HepG2 (cell line): Measurements from ENCODE around the gene KRT40.

Source experiments
- ELF1 ChIP-seq: sonication (generic); formaldehyde crosslinking; IDR thresholded peaks from 2 replicates; pipeline ENCODE4 v1.4.0; 2020; ENCODE audit warnings: missing genetic modification reagents
- HOXA9 ChIP-seq: sonication (generic); formaldehyde crosslinking; IDR thresholded peaks from 2 replicates; pipeline ENCODE4 v1.8.1; 2022; ENCODE audit warnings: missing genetic modification reagents, mild to moderate bottlenecking, moderate library complexity, borderline replicate concordance
- KDM4B ChIP-seq: sonication (generic); formaldehyde crosslinking; IDR thresholded peaks from 2 replicates; pipeline ENCODE4 v1.4.0; 2020; ENCODE audit warnings: missing genetic modification reagents
- NFATC3 ChIP-seq: sonication (generic); formaldehyde crosslinking; IDR thresholded peaks from 2 replicates; pipeline ENCODE4 v1.5.1; 2020; ENCODE audit warnings: mild to moderate bottlenecking, missing genetic modification reagents
- RFX5 ChIP-seq: IDR thresholded peaks from 2 replicates; pipeline ENCODE4 v1.6.1; 2011; ENCODE audit warnings: low read depth, low read length, improper control_type of control experiment
- SOX6 ChIP-seq, 2 experiments: fragments of 450-650 bp in 1 of 2; sonication (generic) in 1 of 2; formaldehyde crosslinking in 1 of 2; IDR thresholded peaks; 2 replicates each; pipeline versions ENCODE4 v1.4.0 to v1.6.1; 2017 to 2020; ENCODE audit warnings: antibody characterized with exemption in 1 of 2, mild to moderate bottlenecking in 1 of 2, missing genetic modification reagents in 1 of 2
- TEAD3 ChIP-seq: optimal IDR thresholded peaks from 2 replicates; pipeline ENCODE3; 2016; ENCODE audit warnings: borderline replicate concordance
- TF ChIP-seq, protein P1 (sequence below): sonication (generic); formaldehyde crosslinking; IDR thresholded peaks from 2 replicates; pipeline ENCODE4 v1.8.1; 2023; ENCODE audit warnings: missing genetic modification reagents, inconsistent platforms, borderline replicate concordance
- TF ChIP-seq, protein P2 (sequence below): IDR thresholded peaks from 2 replicates; pipeline ENCODE4 v1.6.1; 2016; ENCODE audit warnings: low read depth
- TF ChIP-seq, protein P3 (sequence below): IDR thresholded peaks from 2 replicates; pipeline ENCODE4 v1.6.1; 2012; ENCODE audit warnings: low read length, improper control_type of control experiment
- TF ChIP-seq, protein P4 (sequence below): sonication (generic); formaldehyde crosslinking; IDR thresholded peaks from 2 replicates; pipeline ENCODE4 v1.4.0; 2020; ENCODE audit warnings: mild to moderate bottlenecking, missing genetic modification reagents

DNA sequence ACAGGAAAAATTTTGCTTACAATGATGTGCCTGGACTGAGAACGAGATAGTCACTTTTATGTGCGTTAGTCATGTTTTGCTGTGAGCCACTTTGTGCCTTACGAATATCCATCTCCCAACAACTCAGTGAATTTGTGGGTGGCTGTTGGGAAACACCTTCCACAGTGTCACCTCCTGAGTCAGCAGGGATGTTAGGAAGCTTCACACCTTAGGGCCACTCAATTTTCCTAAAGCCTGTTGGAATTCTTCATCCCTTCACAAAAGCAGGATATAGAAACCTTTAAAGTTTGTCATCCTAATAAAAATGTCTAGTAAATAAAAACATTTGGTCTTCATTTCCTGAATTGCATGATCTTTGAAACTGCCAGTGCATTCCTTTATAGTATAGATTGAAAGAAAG lies 29.1 kb upstream of the KRT40 start:
- TF ChIP-seq RFX5 (no peak), NFATC3 (no peak), SOX6 (IDR thresholded peaks at IDR 0.05) (no peak), SOX6 (CRISPR knock-in tag; IDR thresholded peaks at IDR 0.05) (no peak), HOXA9 (no peak), TEAD3 (CRISPR knock-in tag) (no peak), KDM4B (CRISPR knock-in tag) (no peak), ELF1 (CRISPR knock-in tag) (no peak)
- TF ChIP-seq, protein P1, sequence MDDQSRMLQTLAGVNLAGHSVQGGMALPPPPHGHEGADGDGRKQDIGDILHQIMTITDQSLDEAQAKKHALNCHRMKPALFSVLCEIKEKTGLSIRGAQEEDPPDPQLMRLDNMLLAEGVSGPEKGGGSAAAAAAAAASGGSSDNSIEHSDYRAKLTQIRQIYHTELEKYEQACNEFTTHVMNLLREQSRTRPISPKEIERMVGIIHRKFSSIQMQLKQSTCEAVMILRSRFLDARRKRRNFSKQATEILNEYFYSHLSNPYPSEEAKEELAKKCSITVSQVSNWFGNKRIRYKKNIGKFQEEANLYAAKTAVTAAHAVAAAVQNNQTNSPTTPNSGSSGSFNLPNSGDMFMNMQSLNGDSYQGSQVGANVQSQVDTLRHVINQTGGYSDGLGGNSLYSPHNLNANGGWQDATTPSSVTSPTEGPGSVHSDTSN (CRISPR knock-in tag) = no peak
- TF ChIP-seq, protein P2, sequence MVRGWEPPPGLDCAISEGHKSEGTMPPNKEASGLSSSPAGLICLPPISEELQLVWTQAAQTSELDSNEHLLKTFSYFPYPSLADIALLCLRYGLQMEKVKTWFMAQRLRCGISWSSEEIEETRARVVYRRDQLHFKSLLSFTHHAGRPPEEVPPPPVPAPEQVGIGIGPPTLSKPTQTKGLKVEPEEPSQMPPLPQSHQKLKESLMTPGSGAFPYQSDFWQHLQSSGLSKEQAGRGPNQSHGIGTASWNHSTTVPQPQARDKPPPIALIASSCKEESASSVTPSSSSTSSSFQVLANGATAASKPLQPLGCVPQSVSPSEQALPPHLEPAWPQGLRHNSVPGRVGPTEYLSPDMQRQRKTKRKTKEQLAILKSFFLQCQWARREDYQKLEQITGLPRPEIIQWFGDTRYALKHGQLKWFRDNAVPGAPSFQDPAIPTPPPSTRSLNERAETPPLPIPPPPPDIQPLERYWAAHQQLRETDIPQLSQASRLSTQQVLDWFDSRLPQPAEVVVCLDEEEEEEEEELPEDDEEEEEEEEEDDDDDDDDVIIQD = no peak
- TF ChIP-seq, protein P3, sequence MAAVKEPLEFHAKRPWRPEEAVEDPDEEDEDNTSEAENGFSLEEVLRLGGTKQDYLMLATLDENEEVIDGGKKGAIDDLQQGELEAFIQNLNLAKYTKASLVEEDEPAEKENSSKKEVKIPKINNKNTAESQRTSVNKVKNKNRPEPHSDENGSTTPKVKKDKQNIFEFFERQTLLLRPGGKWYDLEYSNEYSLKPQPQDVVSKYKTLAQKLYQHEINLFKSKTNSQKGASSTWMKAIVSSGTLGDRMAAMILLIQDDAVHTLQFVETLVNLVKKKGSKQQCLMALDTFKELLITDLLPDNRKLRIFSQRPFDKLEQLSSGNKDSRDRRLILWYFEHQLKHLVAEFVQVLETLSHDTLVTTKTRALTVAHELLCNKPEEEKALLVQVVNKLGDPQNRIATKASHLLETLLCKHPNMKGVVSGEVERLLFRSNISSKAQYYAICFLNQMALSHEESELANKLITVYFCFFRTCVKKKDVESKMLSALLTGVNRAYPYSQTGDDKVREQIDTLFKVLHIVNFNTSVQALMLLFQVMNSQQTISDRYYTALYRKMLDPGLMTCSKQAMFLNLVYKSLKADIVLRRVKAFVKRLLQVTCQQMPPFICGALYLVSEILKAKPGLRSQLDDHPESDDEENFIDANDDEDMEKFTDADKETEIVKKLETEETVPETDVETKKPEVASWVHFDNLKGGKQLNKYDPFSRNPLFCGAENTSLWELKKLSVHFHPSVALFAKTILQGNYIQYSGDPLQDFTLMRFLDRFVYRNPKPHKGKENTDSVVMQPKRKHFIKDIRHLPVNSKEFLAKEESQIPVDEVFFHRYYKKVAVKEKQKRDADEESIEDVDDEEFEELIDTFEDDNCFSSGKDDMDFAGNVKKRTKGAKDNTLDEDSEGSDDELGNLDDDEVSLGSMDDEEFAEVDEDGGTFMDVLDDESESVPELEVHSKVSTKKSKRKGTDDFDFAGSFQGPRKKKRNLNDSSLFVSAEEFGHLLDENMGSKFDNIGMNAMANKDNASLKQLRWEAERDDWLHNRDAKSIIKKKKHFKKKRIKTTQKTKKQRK = no peak
- TF ChIP-seq, protein P4, sequence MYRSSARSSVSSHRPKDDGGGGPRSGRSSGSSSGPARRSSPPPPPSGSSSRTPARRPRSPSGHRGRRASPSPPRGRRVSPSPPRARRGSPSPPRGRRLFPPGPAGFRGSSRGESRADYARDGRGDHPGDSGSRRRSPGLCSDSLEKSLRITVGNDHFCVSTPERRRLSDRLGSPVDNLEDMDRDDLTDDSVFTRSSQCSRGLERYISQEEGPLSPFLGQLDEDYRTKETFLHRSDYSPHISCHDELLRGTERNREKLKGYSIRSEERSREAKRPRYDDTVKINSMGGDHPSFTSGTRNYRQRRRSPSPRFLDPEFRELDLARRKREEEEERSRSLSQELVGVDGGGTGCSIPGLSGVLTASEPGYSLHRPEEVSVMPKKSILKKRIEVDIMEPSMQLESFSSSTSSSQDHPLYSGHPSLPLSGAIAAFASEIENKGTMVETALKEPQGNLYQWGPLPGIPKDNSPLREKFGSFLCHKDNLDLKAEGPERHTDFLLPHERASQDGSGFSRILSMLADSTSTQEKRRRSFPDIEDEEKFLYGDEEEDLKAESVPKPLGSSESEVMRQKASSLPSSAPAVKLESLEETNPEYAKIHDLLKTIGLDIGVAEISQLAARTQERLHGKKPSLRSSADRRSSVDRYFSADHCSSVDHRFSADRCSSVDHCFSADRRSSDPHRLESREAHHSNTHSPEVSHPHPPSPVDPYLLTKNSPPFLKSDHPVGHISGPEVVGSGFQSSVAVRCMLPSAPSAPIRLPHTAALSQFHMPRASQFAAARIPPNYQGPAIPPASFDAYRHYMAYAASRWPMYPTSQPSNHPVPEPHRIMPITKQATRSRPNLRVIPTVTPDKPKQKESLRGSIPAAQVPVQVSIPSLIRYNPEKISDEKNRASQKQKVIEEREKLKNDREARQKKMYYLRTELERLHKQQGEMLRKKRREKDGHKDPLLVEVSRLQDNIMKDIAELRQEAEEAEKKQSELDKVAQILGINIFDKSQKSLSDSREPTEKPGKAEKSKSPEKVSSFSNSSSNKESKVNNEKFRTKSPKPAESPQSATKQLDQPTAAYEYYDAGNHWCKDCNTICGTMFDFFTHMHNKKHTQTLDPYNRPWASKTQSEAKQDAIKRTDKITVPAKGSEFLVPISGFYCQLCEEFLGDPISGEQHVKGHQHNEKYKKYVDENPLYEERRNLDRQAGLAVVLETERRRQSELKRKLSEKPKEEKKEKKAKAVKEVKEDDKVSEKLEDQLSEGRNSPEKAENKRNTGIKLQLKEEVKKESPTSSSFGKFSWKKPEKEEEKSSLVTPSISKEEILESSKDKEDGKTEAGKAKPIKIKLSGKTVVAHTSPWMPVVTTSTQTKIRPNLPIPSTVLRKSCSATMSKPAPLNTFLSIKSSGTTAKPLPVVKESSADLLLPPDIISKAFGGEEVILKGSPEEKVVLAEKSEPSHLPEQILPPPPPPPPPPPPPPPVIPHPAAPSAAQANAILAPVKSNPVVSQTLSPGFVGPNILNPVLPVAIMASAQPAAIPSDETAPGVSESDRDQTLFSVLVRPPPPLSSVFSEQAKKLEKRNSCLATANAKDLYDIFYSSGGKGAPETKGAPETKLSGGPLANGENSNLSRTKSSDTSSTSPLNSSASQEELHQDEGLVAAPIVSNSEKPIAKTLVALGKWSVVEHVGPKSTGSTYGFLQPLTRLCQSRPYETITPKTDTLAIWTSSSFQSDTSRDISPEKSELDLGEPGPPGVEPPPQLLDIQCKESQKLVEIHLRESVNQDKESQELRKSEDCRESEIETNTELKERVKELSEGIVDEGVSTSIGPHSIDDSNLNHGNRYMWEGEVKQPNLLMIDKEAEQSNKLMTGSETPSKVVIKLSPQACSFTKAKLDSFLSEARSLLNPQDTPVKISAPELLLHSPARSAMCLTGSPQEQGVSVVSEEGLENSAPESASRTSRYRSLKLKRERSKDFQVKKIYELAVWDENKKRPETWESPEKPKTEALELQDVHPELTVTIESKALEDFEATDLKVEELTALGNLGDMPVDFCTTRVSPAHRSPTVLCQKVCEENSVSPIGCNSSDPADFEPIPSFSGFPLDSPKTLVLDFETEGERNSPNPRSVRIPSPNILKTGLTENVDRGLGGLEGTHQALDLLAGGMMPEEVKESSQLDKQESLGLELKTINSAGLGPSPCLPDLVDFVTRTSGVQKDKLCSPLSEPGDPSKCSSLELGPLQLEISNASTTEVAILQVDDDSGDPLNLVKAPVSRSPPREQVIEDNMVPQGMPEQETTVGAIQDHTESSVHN = no peak
